ENCODE results near the gene VSIG10L2.

VSIG10L2 gene

GRCh38 chr11:125948278-125949051 is 2.6 kb downstream of the VSIG10L2 start:
- no peak for DNase-seq

GRCh38 chr11:125949271-125950177 is 3.7 kb downstream of the VSIG10L2 start:
- DNase-seq, result no peak

- DNase-seq, result no peak
These were observed 4.3 kb downstream of the VSIG10L2 start for GRCh38 chr11:125950178-125950490.

- DNase-seq, result no peak
These were observed 5.1 kb downstream of the VSIG10L2 start for GRCh38 chr11:125950696-125951651.

- DNase-seq, result no peak
These were observed 5.9 kb downstream of the VSIG10L2 start for GRCh38 chr11:125951731-125952130.

GRCh38 chr11:125952559-125952958 is 6.7 kb downstream of the VSIG10L2 start:
- no peak for DNase-seq

GRCh38 chr11:125952973-125953372 is 7.1 kb downstream of the VSIG10L2 start:
- DNase-seq, result no peak

- no peak for DNase-seq
These were observed 7.6 kb downstream of the VSIG10L2 start for GRCh38 chr11:125953401-125953935.

GRCh38 chr11:125954123-125954944 is 8.5 kb downstream of the VSIG10L2 start:
- no peak for DNase-seq

- DNase-seq, result no peak
These were observed 9.2 kb downstream of the VSIG10L2 start for GRCh38 chr11:125954945-125955640.

- DNase-seq, result no peak
These were observed 10.0 kb downstream of the VSIG10L2 start for GRCh38 chr11:125955856-125956255.

- DNase-seq, result no peak
These were observed 10.7 kb downstream of the VSIG10L2 start for GRCh38 chr11:125956391-125957134.

- no peak for DNase-seq
These were observed 11.9 kb downstream of the VSIG10L2 start for GRCh38 chr11:125957618-125958332.

- DNase-seq, result no peak
These were observed 13.1 kb downstream of the VSIG10L2 start for GRCh38 chr11:125958872-125959400.

- DNase-seq, result no peak
These were observed 13.7 kb downstream of the VSIG10L2 start for GRCh38 chr11:125959511-125959910.

- no peak for DNase-seq
These were observed 14.1 kb downstream of the VSIG10L2 start for GRCh38 chr11:125959931-125960330.

- no peak for DNase-seq
These were observed 14.9 kb downstream of the VSIG10L2 start for GRCh38 chr11:125960771-125961170.

GRCh38 chr11:125967515-125967914 is 21.7 kb downstream of the VSIG10L2 start:
- no peak for DNase-seq

- no peak for DNase-seq
These were observed 22.5 kb downstream of the VSIG10L2 start for GRCh38 chr11:125968354-125968753.
